GM12864 (cell line): ENCODE results near the gene DACH1.

ENCODE experiments used
- DNase-seq: peaks from one replicate; pipeline ENCODE4 v3.0.0-alpha.2; 2011; ENCODE audit warnings: low read depth
- H3K4me3 ChIP-seq: 2 replicates; pipeline ENCODE4 v1.5.1; 2011; ENCODE audit warnings: mild to moderate bottlenecking, low read depth, low read length, control low read depth
- CTCF ChIP-seq: IDR thresholded peaks from 2 replicates; pipeline ENCODE4 v1.5.1; 2011; ENCODE audit warnings: low read depth, mild to moderate bottlenecking, moderate library complexity, low read length, control low read depth, inconsistent platforms; ENCODE audit errors: missing control alignments

The DACH1 gene

DNA sequence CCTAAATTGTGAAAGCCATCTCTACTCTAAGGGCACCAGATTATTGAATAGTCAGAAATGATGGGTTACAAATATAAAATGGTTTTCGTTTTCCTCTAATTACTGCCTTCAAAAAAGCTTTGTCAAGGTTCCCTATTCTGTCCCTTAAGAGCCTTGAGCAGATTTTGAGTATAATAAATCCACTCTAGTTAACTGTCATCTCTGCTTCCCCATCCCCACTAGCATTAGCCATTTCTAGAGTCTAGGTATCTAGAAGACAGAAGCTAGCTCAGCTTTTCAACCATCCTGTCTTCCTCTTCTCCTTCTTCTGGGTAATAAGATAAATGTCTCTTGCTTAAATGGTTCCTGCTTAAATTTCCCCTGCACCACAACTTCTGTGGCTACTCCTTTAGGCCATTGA, 290.4 kb downstream of the DACH1 start:
- no peak for DNase-seq
- H3K4me3 ChIP-seq = no peak overlapping the region
- no peak for TF ChIP-seq CTCF

DNA sequence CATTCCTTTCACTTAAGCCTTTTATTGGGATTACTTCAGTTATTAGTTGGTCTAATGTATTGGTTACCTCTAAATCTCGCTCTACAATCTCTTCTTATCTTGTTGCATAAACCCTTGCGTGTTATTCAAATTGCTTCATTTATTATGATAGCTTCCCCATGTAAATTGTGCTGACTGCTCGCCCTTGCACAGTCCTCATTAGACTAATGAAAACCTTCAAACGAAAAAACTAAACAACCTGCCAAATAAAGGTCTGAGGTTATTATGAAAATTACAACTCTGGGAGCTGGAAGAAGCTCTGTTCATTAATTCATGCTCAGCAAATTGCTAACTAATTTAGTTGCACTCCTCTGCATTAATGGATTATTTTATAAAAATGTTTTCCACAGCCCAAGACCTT, 320.1 kb downstream of the DACH1 start:
- TF ChIP-seq CTCF = no peak
- no peak for DNase-seq
- no peak overlapping the region for H3K4me3 ChIP-seq

DNA sequence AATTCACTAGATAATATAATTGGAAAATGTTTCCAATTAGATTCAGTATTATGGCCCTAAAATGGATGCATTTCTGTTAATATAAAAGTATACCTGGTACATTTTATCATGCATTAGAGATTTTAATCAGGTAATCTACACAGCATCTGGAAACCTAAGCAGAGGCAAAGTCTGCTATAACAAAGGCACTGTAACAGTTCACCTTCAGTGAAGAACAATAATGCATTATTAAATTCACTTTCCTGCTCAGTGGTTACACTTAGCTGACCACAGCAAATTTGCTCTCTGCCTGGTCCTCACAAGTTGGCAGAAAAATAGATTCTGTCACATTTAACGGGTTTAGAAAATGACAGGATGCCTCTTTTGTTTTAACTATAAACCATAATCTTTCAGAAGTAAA, 326.9 kb downstream of the DACH1 start:
- TF ChIP-seq CTCF = no peak
- no peak overlapping the region for H3K4me3 ChIP-seq

GRCh38 chr13:71536201-71536600, 330.8 kb downstream of the DACH1 start:
- no peak overlapping the region for H3K4me3 ChIP-seq
- no peak for DNase-seq
- TF ChIP-seq CTCF = no peak

More for the DNA sequence above, 326.9 kb downstream of the DACH1 start:
- no peak for DNase-seq

GRCh38 chr13:71524613-71525304, 342.2 kb downstream of the DACH1 start:
- DNase-seq = no peak
- no peak overlapping the region for H3K4me3 ChIP-seq
- no peak for TF ChIP-seq CTCF

GRCh38 chr13:71524245-71524612, 342.8 kb downstream of the DACH1 start:
- H3K4me3 ChIP-seq = no peak overlapping the region
- DNase-seq = no peak
- TF ChIP-seq CTCF = no peak

DNA sequence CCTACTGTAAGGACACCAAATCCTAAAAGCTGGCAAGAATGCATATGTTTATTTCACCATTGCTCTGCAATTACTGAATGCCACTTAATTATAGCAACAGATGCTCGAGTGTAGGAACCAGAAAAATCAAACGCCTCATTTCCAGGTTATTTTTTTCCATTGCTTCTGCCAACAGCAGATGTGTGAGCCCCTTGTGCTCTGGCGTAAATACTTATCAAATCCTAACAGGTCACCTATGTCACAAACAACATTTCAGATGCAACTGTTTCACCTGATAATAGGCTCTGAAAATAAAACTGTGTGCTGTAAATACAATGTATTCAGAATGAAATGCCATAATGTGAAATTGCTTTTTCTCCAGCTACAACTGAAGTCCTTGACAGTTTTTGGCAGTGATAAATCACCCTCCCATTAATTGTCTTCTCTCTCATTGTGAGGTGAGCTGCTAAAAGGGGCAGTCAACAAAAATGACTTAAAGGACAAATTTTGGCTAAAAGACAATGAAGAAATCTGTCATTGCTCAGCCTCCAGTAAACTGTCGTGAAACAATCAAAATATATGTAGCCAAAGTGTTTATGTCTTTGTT, 344.0 kb downstream of the DACH1 start:
- TF ChIP-seq CTCF = no peak
- H3K4me3 ChIP-seq = no peak overlapping the region
- no peak for DNase-seq
